NCI-H146 treated with DMSO at 0.1 percent for 48 hours (cell line): ENCODE results near the gene RARG.

Experiments
- DNase-seq: peaks from one replicate; lab custom pipeline; 2025; ENCODE audit not compliant: unreplicated experiment; lab: John Stamatoyannopoulos, UW

The RARG gene

GRCh38 chr12:53231921-53232645 is at the start of gene RARG:
Gene RARG (minus strand): TSS chr12:53232209. CDS start chr12:53227545, 4,664 bp downstream.
- DNase-seq, result no peak

- DNase-seq, result no peak
Observed at GRCh38 chr12:53279888-53280498, 48.0 kb upstream of the RARG start.

GRCh38 chr12:53279283-53279869 is 47.4 kb upstream of the RARG start:
- DNase-seq, result no peak

- no peak for DNase-seq
Observed at GRCh38 chr12:53277981-53278380, 46.0 kb upstream of the RARG start.

- no peak for DNase-seq
Observed at GRCh38 chr12:53276511-53276910, 44.5 kb upstream of the RARG start.

- DNase-seq, result no peak
Observed at GRCh38 chr12:53274445-53274844, 42.4 kb upstream of the RARG start.

GRCh38 chr12:53268630-53269562 is 36.9 kb upstream of the RARG start:
- DNase-seq, result no peak

GRCh38 chr12:53267999-53268629 is 36.1 kb upstream of the RARG start, which contains the start of gene ESPL1:
Gene ESPL1 (plus strand): TSS chr12:53268299. CDS start chr12:53268767, 468 bp downstream.
- DNase-seq, result peak; percentile 52

- no peak for DNase-seq
Observed at GRCh38 chr12:53267306-53267998, 35.4 kb upstream of the RARG start.

GRCh38 chr12:53265783-53266182 is 33.8 kb upstream of the RARG start:
- DNase-seq, result no peak

- no peak for DNase-seq
Observed at GRCh38 chr12:53259891-53260290, 27.9 kb upstream of the RARG start.

GRCh38 chr12:53258541-53259539 is 26.8 kb upstream of the RARG start:
- no peak for DNase-seq

- no peak for DNase-seq
Observed at GRCh38 chr12:53255996-53256395, 24.0 kb upstream of the RARG start.

GRCh38 chr12:53254816-53255545 is 23.0 kb upstream of the RARG start:
- no peak for DNase-seq

GRCh38 chr12:53253298-53253697 is 21.3 kb upstream of the RARG start:
- DNase-seq, result no peak

GRCh38 chr12:53252349-53252916 is 20.4 kb upstream of the RARG start:
- DNase-seq, result no peak

GRCh38 chr12:53251477-53252348 is 19.7 kb upstream of the RARG start:
- peak; percentile 65 for DNase-seq
